K562 (cell line): ENCODE measurements around the gene NF1. TPM values are rescaled to one million over a fixed set of nuclear protein-coding genes. Genes with fewer than 3 reads are reported as not detected.

Source experiments
- ARID3B ChIP-seq: fragments of 250-450 bp; sonication (Bioruptor Pico); IDR thresholded peaks from 2 replicates; pipeline ENCODE4 v1.4.0; 2020; ENCODE audit warnings: borderline replicate concordance
- BCOR ChIP-seq: fragments of 450-650 bp; IDR thresholded peaks from 2 replicates; pipeline ENCODE4 v1.6.1; 2016
- BRF2 ChIP-seq: IDR thresholded peaks from 3 replicates; pipeline ENCODE4 v1.6.1; 2011; ENCODE audit warnings: borderline replicate concordance, mild to moderate bottlenecking; ENCODE audit not compliant: insufficient read length, insufficient read depth
- KAT8 ChIP-seq: fragments of 450-650 bp; IDR thresholded peaks from 2 replicates; pipeline ENCODE4 v1.6.1; 2016; ENCODE audit warnings: low read depth, mild to moderate bottlenecking
- NBN ChIP-seq: fragments of 450-650 bp; IDR thresholded peaks from 2 replicates; pipeline ENCODE4 v1.6.1; 2016; ENCODE audit warnings: low read depth, mild to moderate bottlenecking
- NCOA4 ChIP-seq: fragments of 450-650 bp; IDR thresholded peaks from 2 replicates; pipeline ENCODE4 v1.6.1; 2018; ENCODE audit warnings: mild to moderate bottlenecking; ENCODE audit not compliant: partially characterized antibody
- POU5F1 ChIP-seq: fragments of 150-350 bp; IDR thresholded peaks from 2 replicates; pipeline ENCODE4 v1.6.1; 2014; ENCODE audit warnings: borderline replicate concordance, low read length, low read depth, mild to moderate bottlenecking; ENCODE audit not compliant: partially characterized antibody
- PTBP1 ChIP-seq: fragments of 200-400 bp; formaldehyde crosslinking; IDR thresholded peaks from 2 replicates; pipeline ENCODE4 v1.6.1; 2017; ENCODE audit warnings: low read depth, low read length
- SIRT6 ChIP-seq: IDR thresholded peaks from one replicate; pipeline ENCODE4 v1.6.1; 2012; ENCODE audit warnings: low read depth, mild to moderate bottlenecking, control low read depth, inconsistent platforms, low read length, moderate library complexity
- SMARCC2 ChIP-seq: fragments of 450-650 bp; IDR thresholded peaks from 2 replicates; pipeline ENCODE4 v1.6.1; 2017; ENCODE audit warnings: antibody characterized with exemption, moderate library complexity, mild to moderate bottlenecking, low read depth
- ZNF239 ChIP-seq: fragments of 250-450 bp; sonication (Bioruptor Pico); IDR thresholded peaks from 2 replicates; pipeline ENCODE4 v1.4.0; 2020; ENCODE audit warnings: mild to moderate bottlenecking
- ZNF696 ChIP-seq: fragments of 250-450 bp; sonication (Bioruptor Pico); conservative IDR thresholded peaks from 2 replicates; pipeline ENCODE4 v1.4.0; 2020; ENCODE audit warnings: mild to moderate bottlenecking, moderate library complexity
- polyA plus RNA-seq, 8 experiments: library from polyadenylated mRNA; depleted of rRNA in 4 of 8; stranded (reverse) in 5 of 8; unstranded in 3 of 8; fragments of >200 nt; fragmentation: Nextera tagmentation in 2 of 8; fragmentation: Illumina TruSeq in 1 of 8; extraction: Ambion mirVana in 2 of 8; extraction: Trizol in 1 of 8; gene quantifications; 2 replicates each; pipeline versions ENCODE4 v1.2.1 to v1.2.3, GENCODE V29; 2011 to 2014; ENCODE audit warnings: inconsistent platforms in 1 of 8, missing spikeins in 1 of 8
- total RNA-seq, 7 experiments: library from RNA; depleted of rRNA in 6 of 7; stranded (reverse); fragments of >200 nt in 6 of 7; fragmentation: Illumina TruSeq in 2 of 7; extraction: Trizol in 2 of 7; gene quantifications; 2 replicates each; pipeline versions ENCODE4 v1.2.1 to v1.2.3, GENCODE V29; 2011 to 2021; ENCODE audit warnings: low replicate concordance in 1 of 7
- TF ChIP-seq, protein P1 (sequence below): fragments of 250-450 bp; sonication (Bioruptor Pico); IDR thresholded peaks from 2 replicates; pipeline ENCODE4 v1.5.0; 2021; ENCODE audit warnings: mild to moderate bottlenecking, borderline replicate concordance

The NF1 gene
- total and polyA plus RNA-seq, 9 of the 15 experiments (the other 6 are each of a cell fraction or from before 2014, with no cell fraction given), result 3.4 to 41.9 (median 24.3) TPM

DNA sequence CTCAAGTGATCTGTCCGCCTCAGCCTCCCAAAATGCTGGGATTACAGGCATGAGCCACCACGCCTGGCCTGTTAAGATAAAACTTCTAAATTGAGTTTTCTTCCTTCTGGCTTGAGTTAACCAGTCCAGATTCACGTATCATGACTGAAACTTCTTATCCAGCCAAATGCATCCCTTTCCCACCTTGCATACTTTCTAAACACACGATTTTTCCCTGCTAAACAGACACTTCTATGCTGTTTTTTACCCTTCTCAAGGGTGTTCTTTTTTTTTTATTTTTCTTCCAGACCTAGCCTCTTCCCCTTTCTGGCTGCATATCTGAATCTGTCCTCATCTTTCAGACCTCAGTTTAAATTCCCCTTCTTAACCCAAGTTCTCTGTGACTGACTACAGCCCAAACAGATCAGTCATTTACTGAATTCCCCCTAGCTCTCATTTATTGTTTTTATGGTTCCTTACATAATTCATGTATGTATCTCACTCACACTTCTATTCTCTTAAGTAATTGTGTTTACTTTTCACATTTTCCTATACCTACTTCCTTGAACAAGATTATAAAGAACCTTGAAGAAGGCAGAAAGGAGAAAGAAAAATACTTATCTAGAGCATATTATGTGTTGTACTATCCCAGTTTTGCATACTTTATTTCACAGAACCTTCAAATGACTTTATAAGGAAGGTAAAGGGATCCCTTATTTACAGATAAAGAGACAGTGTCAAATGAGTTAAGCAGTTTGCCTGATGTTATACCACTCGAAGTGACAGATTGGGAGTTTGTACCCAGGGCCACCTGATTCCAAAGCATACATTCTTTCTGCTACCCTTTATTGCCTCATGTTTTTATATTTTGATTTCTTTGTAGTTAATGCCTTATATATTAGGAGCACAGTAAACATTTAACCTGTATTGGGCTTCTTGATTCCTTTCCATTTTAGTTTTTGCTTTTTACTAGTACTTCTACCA lies 213.9 kb downstream of the NF1 start (continued):
- TF ChIP-seq BRF2 (no peak), PTBP1 (no peak), ZNF696 (CRISPR knock-in tag) (no peak), NCOA4 (peak; percentile 35), SIRT6 (no peak), ZNF239 (CRISPR knock-in tag) (no peak), SMARCC2 (0 out of 2 replicates have a peak, but pooled peaks have one; percentile 27), BCOR (peak; percentile 48; the same call in 1 of the 2 replicates), NBN (no peak), POU5F1 (no peak), ARID3B (no peak), KAT8 (no peak)
- TF ChIP-seq, protein P1, sequence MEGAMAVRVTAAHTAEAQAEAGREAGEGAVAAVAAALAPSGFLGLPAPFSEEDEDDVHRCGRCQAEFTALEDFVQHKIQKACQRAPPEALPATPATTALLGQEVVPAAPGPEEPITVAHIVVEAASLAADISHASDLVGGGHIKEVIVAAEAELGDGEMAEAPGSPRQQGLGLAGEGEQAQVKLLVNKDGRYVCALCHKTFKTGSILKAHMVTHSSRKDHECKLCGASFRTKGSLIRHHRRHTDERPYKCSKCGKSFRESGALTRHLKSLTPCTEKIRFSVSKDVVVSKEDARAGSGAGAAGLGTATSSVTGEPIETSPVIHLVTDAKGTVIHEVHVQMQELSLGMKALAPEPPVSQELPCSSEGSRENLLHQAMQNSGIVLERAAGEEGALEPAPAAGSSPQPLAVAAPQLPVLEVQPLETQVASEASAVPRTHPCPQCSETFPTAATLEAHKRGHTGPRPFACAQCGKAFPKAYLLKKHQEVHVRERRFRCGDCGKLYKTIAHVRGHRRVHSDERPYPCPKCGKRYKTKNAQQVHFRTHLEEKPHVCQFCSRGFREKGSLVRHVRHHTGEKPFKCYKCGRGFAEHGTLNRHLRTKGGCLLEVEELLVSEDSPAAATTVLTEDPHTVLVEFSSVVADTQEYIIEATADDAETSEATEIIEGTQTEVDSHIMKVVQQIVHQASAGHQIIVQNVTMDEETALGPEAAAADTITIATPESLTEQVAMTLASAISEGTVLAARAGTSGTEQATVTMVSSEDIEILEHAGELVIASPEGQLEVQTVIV (CRISPR knock-in tag), result no peak
